Activated CD8-positive, alpha-beta memory T cell treated with anti-CD3 and anti-CD28 coated beads, Interleukin-2, amount 50 U/mL, for 4 hours (primary cell): ENCODE results near the gene PLSCR4.

Experiments used
- DNase-seq: peaks from one replicate; pipeline ENCODE4 v3.0.0-alpha.2; 2020

The PLSCR4 gene

DNA sequence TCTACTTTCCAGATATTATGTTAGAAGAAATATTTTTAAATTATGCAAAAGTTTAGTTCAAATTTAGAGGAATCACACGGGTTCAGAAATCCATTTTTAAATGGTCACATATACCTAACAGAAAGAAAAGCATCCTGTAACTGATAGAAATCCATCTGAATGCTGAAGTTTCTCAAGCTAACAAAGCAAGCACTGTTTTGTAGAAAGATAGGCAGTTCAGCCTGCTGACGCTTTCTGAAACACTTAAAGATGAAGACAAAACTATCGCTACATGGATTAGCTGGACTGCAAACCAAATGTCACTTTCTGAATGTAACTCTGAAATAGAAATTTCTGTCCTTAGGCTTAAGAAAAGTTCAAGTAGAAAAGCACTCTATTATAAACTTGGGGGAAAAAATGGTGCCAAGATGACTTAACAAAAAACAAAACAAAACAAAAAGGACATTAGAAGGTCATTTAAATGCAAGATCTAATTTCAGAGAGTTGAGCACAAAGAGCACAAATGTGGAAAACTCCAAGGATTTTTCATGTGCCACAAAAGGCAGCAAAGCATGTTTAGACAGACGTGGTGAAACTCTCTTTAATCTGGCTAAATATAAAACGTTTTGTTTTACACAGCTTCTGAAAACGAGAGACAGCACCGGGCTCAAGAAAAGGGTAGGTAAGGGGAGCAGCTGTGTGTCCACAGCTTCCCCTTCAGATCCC is 91.1 kb downstream of the PLSCR4 start:
- DNase-seq = no peak

DNA sequence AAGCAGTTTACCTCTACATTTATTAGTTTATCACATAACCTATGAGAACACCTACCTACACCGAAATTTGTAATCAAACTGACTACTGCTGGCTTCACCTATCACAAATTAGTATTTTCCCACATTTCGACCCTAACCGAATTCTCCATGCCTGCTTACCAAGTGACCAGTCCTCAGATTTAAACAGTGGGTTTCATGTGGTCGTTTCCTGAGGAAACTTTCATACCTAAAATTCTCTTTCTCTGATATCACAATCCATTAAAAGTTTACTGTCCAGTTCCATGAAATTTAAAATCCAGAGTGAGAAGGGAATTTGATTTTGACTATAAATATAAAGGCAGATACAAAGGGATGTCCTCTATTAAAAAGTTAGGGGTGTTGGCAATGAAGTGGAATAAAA is 91.9 kb downstream of the PLSCR4 start:
- no peak for DNase-seq

DNA sequence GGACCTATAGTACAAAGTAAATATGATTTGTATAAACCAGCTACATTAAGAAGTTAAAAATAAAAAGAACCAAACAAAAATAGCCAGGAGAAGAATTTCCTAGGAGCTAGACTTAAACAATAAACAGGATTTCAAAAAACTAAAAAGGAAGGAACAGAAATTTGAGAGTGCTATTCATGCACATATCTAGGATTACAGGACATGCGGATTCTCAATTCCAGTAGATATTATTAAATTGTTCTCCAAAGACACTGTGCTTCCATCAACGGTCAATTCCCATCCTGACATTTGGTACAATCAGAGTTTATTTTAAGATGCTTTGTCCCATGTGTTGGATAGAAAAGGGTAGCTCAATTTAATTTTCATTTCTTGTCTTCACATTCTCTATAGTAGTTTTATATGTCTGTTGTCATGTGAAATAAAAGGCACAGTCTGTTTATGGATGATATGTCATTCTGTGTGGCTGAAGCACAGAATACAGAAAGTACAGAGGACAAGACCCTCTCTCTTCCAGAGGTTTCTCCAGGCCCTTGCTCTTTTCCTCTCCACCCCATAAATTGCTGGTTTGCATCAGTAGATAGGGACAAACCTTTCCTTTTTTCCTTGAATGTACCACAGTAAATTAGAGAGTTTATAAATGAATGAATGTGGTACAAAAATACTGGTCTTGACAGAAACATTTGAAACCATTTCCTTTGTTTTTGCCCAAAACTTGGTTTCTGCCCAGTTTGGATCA is 93.4 kb downstream of the PLSCR4 start:
- DNase-seq = no peak

DNA sequence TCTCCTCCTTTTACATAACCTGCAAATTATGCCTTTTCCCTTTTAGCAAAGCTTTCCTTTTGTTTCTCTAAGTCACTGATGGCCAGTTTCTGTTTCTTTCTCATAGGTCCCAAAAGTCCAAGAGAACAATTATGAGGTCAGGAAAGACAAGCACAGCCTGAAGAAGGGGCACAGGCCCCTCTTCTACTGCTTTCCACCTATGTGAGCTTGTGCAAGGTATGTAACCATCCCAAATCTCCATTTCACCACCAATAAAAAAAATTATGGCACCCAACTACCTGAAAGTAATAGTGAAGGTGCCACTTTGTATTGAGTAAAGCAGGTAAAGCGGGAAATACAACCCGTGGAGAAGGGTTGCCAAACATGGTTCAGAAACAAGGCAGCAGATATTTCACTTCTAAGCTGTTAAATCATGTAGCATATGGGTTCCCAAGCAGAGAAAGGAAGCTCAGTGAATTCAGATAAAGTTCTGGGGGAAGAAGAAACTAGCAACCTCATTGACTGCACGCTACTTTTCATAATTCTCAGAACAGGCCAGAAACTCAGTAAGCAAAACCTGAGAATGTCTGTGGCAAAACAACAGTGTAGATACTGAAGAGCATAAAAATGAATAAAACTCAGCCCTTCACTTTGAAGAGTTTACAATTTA is 94.1 kb downstream of the PLSCR4 start:
- no peak for DNase-seq

DNA sequence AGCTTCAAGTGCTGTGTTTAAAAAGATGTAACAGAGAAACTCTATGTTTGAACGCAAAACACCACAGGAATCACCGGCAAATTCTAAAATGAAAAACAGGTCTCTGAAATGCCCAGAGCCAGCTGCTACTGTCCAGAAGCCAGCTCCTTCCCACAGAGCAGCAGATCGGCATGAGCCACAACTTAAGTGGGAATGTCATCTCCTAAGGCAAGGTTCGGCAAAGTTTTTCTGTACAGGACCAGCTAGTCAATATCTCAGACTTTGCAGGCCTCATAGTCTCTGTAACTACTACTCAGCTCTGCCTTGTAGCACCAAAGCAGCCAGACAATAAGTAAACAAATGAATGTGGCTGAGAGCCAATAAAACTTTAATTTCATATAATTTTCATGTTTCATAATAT is 94.8 kb downstream of the PLSCR4 start:
- DNase-seq = no peak

DNA sequence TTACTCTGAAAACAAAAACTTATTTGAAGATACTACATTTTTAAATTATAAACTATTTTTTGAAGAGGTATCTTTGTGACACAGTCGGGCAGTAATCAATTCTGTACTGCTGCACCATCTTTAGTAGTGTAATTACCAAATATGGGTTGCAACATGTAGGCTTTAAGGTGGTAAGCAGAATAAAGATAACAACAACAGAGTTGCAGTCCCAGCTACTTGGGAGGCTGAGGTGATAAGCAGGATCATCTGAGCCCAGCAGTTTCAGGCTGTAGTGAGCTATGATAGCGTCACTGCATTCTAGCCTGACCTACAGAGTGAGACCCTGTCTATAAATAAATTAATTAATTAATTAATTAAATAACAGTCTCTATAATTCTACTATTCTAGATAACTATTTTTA is 95.9 kb downstream of the PLSCR4 start:
- no peak for DNase-seq

DNA sequence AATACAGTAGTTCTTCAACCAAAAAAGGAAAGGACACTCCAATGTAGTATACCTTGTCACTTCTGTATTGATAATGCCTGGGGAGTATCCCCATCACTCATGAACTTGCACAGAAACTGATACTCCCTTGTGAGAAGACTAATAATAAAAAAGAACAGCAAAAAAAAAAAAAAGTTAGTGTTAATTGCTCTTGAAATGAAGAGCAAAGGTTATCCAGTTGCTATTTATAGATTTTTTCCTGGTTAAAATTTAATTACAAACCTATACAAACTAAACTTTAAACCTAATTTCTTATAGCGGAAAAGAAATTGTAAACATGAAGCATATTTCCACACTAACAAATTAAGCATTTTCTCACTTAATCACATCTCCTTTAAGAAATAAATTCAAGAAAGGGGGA is 96.6 kb downstream of the PLSCR4 start:
- DNase-seq = no peak

DNA sequence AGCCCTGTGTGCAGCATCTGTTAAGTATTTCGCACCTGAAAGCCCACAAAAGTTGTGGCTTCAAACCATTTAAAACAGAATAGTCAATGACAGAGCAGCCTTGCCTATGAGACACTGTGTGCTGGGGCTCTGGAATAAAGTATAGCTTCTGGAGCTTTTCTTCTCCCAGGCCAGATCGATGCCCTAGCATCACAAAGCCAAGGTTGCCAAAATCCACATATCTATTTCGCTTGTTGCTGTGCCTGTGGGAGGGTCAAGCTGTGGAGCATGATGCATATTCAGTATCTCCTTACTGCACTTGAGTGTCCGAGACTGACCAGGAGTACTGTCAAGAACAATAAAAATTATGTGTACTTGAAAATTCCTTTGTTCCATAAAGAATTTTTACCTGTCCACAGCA is 97.5 kb downstream of the PLSCR4 start:
- no peak for DNase-seq

DNA sequence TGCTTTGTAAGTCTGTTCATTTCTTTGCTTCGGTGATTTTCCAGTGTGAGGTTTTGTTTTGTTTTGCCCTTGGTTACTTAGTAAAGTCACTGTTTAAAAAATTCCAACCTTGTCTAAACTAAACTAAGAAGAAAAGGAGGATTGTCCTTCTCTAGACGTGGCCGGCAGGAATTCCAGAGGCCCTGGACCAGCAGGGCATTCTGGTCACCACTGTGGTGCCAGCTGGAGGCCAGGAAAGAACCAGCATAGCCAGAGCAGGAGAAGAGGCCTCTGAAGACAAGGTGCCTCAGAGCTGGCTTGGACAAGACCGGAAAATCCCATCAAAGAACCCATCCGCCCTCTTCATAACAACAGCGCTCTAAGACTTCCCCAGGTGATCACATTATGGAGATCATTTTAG is 98.1 kb downstream of the PLSCR4 start:
- DNase-seq = no peak

DNA sequence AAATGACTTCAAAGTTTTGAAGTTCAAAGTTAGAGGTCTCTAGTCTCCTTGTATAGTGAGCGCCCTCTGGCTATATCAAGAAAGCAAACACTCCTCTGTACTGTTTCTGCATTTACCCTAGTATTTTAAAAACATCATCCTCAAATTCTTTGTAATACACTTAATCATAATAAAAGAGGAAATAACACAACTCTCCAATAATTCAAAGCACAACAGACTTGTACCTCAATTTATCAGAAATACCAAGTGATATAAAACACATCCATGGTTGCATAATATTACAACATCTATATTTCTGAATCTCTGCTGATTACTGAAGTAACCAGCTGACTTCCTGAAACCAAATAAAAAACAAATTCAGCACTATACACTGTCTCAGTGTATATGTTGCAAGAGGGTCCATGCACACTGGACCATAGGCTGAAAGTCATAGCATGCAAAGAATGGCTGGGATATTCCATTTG is 102.4 kb downstream of the PLSCR4 start:
- no peak for DNase-seq

DNA sequence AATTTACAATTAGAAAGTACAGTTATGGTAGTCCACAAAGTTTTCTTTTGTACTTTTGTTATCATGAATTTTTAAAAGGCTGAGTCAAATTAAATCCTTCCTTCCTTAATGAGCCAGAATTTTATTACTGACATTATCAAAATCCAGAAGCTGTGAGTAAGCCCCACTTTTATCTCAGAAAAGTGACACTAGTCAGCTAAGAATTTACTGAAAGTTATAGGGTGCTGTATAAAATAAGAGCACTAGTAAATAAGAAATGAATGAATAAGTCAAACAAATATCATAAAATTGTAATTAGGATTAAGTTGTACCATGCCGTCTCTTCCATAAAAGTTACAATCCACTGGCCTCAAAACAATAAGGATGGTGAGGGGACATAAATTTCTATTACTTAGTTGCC is 105.3 kb downstream of the PLSCR4 start:
- no peak for DNase-seq

DNA sequence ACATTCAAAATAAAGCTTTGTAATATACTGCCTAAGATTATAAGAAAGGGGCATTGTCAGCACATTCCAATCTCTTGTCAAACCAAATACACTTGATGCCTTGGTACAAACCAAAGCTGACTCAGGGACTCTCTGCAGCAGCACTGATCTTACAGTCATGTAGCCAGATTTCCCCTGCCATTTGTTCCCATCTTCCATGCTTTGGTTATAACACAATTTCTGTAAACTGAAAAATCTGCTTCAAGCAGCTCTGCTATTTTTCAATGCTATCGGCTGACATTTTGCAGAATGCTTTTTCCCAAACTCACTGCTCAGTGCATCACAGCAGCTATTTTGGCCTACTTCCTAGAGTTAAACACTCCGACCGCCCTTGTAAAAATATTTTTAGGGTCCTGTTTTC is 108.1 kb downstream of the PLSCR4 start:
- no peak for DNase-seq
